ENCODE measurements around the gene EXT2. TPM values are rescaled to one million over a fixed set of nuclear protein-coding genes. Genes with fewer than 3 reads are reported as not detected.

EXT2 gene
- total RNA-seq, 1 experiment from 2014 or later: 42.8 TPM

GRCh38 chr11:44143987-44144909, 48.8 kb downstream of the EXT2 start (continued):
- no peak for TF ChIP-seq CTCF (IDR thresholded peaks at IDR 0.05 in 2 of 3, conservative IDR thresholded peaks at IDR 0.05 in 1 of 3; ENCODE audit: borderline replicate concordance in 1 of 3, insufficient read depth in 1 of 3, low read depth in 2 of 3, low read length in 2 of 3)
- TF ChIP-seq YY1 (IDR thresholded peaks at IDR 0.05; ENCODE audit: extremely low read depth, insufficient replicate concordance, low read depth, low read length): no peak
- no peak for TF ChIP-seq ZFX (IDR thresholded peaks at IDR 0.05)
- TF ChIP-seq, protein P1, sequence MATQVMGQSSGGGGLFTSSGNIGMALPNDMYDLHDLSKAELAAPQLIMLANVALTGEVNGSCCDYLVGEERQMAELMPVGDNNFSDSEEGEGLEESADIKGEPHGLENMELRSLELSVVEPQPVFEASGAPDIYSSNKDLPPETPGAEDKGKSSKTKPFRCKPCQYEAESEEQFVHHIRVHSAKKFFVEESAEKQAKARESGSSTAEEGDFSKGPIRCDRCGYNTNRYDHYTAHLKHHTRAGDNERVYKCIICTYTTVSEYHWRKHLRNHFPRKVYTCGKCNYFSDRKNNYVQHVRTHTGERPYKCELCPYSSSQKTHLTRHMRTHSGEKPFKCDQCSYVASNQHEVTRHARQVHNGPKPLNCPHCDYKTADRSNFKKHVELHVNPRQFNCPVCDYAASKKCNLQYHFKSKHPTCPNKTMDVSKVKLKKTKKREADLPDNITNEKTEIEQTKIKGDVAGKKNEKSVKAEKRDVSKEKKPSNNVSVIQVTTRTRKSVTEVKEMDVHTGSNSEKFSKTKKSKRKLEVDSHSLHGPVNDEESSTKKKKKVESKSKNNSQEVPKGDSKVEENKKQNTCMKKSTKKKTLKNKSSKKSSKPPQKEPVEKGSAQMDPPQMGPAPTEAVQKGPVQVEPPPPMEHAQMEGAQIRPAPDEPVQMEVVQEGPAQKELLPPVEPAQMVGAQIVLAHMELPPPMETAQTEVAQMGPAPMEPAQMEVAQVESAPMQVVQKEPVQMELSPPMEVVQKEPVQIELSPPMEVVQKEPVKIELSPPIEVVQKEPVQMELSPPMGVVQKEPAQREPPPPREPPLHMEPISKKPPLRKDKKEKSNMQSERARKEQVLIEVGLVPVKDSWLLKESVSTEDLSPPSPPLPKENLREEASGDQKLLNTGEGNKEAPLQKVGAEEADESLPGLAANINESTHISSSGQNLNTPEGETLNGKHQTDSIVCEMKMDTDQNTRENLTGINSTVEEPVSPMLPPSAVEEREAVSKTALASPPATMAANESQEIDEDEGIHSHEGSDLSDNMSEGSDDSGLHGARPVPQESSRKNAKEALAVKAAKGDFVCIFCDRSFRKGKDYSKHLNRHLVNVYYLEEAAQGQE (IDR thresholded peaks at IDR 0.05; ENCODE audit: low read depth): no peak
